ENCODE data around the gene TICRR. TPM values are rescaled to one million over a fixed set of nuclear protein-coding genes. Genes with fewer than 3 reads are reported as not detected.

TICRR gene
- total RNA-seq, 4 donors from 2014 or later = under 0.01 to 0.29 (median 0.06) TPM; not detected in 1

- Histone ChIP-seq H3K27ac (replicated peaks in 1 of 4) (no peak overlapping the region), H3K36me3 (peaks cover 49 to 92% (median 71%) of the 10 kb centered on the region in 4 donors), H3K4me1 (no peaks in the 10 kb centered on the region), H3K27me3 (no peaks in the 10 kb centered on the region), H3K4me3 (no peak overlapping the region), H3K9me3 (no peaks in the 10 kb centered on the region)
- TF ChIP-seq, protein P1, sequence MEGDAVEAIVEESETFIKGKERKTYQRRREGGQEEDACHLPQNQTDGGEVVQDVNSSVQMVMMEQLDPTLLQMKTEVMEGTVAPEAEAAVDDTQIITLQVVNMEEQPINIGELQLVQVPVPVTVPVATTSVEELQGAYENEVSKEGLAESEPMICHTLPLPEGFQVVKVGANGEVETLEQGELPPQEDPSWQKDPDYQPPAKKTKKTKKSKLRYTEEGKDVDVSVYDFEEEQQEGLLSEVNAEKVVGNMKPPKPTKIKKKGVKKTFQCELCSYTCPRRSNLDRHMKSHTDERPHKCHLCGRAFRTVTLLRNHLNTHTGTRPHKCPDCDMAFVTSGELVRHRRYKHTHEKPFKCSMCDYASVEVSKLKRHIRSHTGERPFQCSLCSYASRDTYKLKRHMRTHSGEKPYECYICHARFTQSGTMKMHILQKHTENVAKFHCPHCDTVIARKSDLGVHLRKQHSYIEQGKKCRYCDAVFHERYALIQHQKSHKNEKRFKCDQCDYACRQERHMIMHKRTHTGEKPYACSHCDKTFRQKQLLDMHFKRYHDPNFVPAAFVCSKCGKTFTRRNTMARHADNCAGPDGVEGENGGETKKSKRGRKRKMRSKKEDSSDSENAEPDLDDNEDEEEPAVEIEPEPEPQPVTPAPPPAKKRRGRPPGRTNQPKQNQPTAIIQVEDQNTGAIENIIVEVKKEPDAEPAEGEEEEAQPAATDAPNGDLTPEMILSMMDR (IDR thresholded peaks at IDR 0.05) = no peak
- no peak for TF ChIP-seq POLR2AphosphoS5 (IDR thresholded peaks at IDR 0.05)
- no peak for TF ChIP-seq EP300 (IDR thresholded peaks at IDR 0.05)
- no peak for TF ChIP-seq POLR2A (IDR thresholded peaks at IDR 0.05; ENCODE audit: low read depth)
- peak; percentile 77 for DNase-seq (ENCODE audit: extremely low spot score)
- intact Hi-C loops (cut with DNase I) = no loop called here
- WGBS = 86% methylated on average over 20 of the region's 30 CpGs
These were observed 53.8 kb downstream of the TICRR start for GRCh38 chr15:89628806-89629715.

GRCh38 chr15:89629829-89630228 lies 54.6 kb downstream of the TICRR start:
- intact Hi-C loops (cut with DNase I) = no loop called here
- Histone ChIP-seq H3K27ac (replicated peaks in 1 of 4) (no peak overlapping the region), H3K27me3 (no peaks in the 10 kb centered on the region), H3K4me3 (no peak overlapping the region), H3K36me3 (peaks cover 49 to 91% (median 71%) of the 10 kb centered on the region in 4 donors), H3K9me3 (no peaks in the 10 kb centered on the region), H3K4me1 (no peaks in the 10 kb centered on the region)
- WGBS = 100% methylated on average over 3 of the region's 5 CpGs
- TF ChIP-seq POLR2AphosphoS5 (IDR thresholded peaks at IDR 0.05) (no peak), POLR2A (IDR thresholded peaks at IDR 0.05; ENCODE audit: low read depth) (no peak), EP300 (IDR thresholded peaks at IDR 0.05) (no peak)
- TF ChIP-seq, protein P1 (IDR thresholded peaks at IDR 0.05) = no peak
- DNase-seq (ENCODE audit: extremely low spot score) = peak; percentile 50

- Histone ChIP-seq H3K4me3 (no peak overlapping the region), H3K27ac (replicated peaks in 1 of 4) (no peak overlapping the region), H3K36me3 (peaks cover 49 to 87% (median 69%) of the 10 kb centered on the region in 4 donors), H3K9me3 (no peaks in the 10 kb centered on the region), H3K4me1 (no peaks in the 10 kb centered on the region), H3K27me3 (no peaks in the 10 kb centered on the region)
- TF ChIP-seq EP300 (IDR thresholded peaks at IDR 0.05) (no peak), POLR2AphosphoS5 (IDR thresholded peaks at IDR 0.05) (no peak), POLR2A (IDR thresholded peaks at IDR 0.05; ENCODE audit: low read depth) (no peak)
- TF ChIP-seq, protein P1 (IDR thresholded peaks at IDR 0.05) = no peak
- DNase-seq (ENCODE audit: extremely low spot score) = no peak
- 100% methylated on average over 8 of the region's 14 CpGs for WGBS
- intact Hi-C loops (cut with DNase I) = no loop called here
These were observed 55.0 kb downstream of the TICRR start for GRCh38 chr15:89630260-89630659.

DNA sequence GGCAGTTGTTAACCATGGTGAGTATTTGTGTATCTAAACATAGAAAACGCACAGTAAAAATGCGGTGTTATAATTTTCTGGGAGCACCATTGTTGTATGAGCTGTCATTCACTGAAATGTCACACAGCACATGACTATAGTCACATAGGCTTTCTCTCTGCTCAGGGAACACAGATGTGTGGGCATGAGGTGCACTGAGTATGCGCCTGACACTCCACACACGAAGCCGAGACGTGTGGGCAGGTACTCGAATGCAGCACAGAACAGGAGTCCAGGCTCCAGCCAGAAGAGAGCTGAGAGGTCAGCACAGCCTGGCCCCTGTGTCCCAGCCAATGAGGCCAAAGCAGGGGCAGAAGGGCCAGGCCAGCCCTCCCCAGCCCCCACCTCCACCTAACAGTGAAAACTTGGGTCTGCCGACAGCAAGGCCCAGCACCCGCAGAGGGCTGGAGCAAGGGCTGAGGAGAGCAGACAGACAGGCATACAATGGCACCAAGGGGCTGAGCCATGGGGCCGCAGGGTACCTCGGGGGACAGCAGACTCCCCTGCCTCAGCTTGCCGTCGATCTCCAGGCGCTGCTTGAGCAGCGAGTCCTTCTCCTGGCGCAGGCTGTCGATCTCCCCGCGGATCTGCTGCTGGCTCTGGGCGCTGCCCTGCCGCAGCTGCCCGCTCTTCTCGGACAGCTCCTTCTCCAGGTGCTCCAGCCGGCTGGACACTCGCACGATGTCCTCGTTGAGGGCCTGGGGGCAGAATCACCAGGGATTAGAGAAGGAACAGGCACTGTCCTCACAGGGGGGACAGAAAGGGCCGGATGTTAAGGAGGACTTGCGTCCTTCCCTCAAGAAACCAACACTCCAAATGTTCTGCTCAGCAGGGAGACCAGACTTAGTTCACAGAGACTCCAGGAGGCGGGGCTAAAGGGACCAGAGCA lies 56.0 kb downstream of the TICRR start:
- 95% methylated on average over 27 of the region's 30 CpGs for WGBS
- Histone ChIP-seq H3K36me3 (peaks cover 46 to 78% (median 64%) of the 10 kb centered on the region in 4 donors), H3K4me1 (no peaks in the 10 kb centered on the region), H3K27me3 (no peaks in the 10 kb centered on the region), H3K27ac (replicated peaks in 1 of 4) (no peak overlapping the region), H3K9me3 (no peaks in the 10 kb centered on the region), H3K4me3 (no peak overlapping the region)
- peak; percentile 39 for DNase-seq (ENCODE audit: extremely low spot score)
- intact Hi-C loops (cut with DNase I) = no loop called here
- TF ChIP-seq, protein P1 (IDR thresholded peaks at IDR 0.05) = no peak

Measured in esophagus muscularis mucosa (tissue), 4 donors.